Uterus (tissue), 4 donors: Measurements from ENCODE around the gene HUNK. TPM values are rescaled to one million over a fixed set of nuclear protein-coding genes. Genes with fewer than 3 reads are reported as not detected.
A peak's percentile ranks its signal among the peaks of the same experiment; 100 is the strongest.

Experiments
- DNase-seq, 2 donors: peaks; one replicate each; pipeline ENCODE4 v3.0.0-alpha.2; 2019 to 2020
- H3K27ac ChIP-seq, 2 donors: fragments of 200-600 bp; sonication (generic); 1 replicate in 1 of 2; 2 replicates in 1 of 2; pipeline ENCODE4 v1.5.1; 2016 to 2018
- H3K27me3 ChIP-seq, 2 donors: fragments of 200-600 bp; sonication (generic); one replicate each; pipeline ENCODE4 v1.5.1; 2018 to 2019; ENCODE audit warnings: control low read depth in 1 of 2
- H3K36me3 ChIP-seq, 2 donors: fragments of 200-600 bp; sonication (generic); one replicate each; pipeline ENCODE4 v1.5.1; 2019; ENCODE audit warnings: control low read depth in 1 of 2
- H3K4me1 ChIP-seq, 2 donors: fragments of 200-600 bp; sonication (generic); one replicate each; pipeline ENCODE4 v1.5.1; 2018 to 2019; ENCODE audit warnings: control low read depth in 1 of 2
- H3K4me3 ChIP-seq, 2 donors: fragments of 200-600 bp; sonication (generic); 1 replicate in 1 of 2; 2 replicates in 1 of 2; pipeline ENCODE4 v1.5.1; 2018 to 2019; ENCODE audit warnings: mild to moderate bottlenecking in 1 of 2
- H3K9me3 ChIP-seq, 2 donors: fragments of 200-600 bp; sonication (generic); one replicate each; pipeline ENCODE4 v1.5.1; 2019; ENCODE audit warnings: control low read depth in 1 of 2
- POLR2A ChIP-seq, 2 donors: fragments of 450-650 bp; IDR thresholded peaks; one replicate each; pipeline ENCODE4 v1.6.1; 2016; ENCODE audit warnings: antibody characterized with exemption in 2 of 2, mild to moderate bottlenecking in 1 of 2, moderate library complexity in 1 of 2
- intact Hi-C: fragments of 100-400 bp; cut with DNase I; formaldehyde crosslinking; loops from one replicate; pipeline ENCODE4 v1.15.1; 2023; ENCODE audit warnings: low total_unique reads
- total RNA-seq, 4 donors: library from RNA; depleted of rRNA in 3 of 4; stranded (reverse); fragments of >200 nt in 3 of 4; gene quantifications; one replicate each; pipeline versions ENCODE4 v1.1.0 to v1.2.4, GENCODE V29; 2014 to 2023
- TF ChIP-seq, protein P1 (sequence below), 4 experiments: fragments of 200-600 bp in 2 of 4; fragments of 450-650 bp in 2 of 4; sonication (generic) in 2 of 4; IDR thresholded peaks; one replicate each; pipeline ENCODE4 v1.5.1; 2016 to 2019; ENCODE audit warnings: antibody characterized with exemption in 4 of 4, mild to moderate bottlenecking in 2 of 4, moderate library complexity in 1 of 4
- donor health status: DM: yes; HTN: yes; CAD: no.

Gene HUNK
- total RNA-seq, 4 donors from 2014 or later, result 1.5 to 8.8 (median 4.6) TPM

DNA sequence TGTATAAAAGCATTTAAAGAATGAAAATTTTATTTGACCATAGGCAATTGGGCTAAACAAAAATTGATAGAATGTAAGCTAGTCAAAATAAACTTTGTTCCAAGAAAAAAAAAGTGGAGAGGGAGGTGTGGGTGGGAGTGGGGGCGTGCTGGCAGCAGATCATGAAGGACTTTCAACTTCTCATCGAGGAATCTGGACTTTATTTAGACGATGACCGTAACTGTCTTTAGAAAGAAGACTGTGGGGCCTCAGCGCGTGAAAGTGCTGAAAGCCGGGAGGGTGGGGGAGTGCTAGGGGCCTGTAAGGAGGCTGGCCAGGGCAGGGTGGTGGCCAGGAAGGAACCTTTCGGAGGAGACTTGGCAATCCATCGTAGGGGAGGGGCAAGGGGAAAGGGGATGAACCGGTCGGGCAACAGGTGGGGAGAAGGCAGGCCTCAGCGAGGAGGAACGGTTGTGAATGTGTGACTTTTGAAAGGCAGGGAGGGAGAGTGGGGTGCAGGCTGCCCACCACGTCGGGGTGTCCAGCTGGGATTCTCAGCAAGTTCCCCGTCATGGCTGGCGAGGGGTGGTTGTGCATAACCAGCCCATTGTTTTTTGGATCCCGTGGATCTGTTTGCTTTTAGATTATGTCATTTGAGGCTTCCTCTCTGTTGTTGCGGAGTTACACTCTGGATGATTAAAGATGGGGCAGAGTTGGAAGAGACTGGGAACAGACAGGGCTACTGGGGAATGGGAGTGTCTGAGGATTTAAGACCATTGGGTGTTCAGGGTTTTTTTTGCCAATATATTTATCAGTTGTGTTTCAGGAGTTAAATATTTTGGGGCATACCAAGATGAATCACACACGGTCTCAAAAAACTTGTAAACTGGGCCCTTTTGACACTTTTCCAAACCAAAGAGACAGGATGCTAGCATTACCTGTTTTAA is 35.5 kb downstream of the HUNK start:
- intact Hi-C loops, result no loop called here
- DNase-seq, result peak; percentile 40 to 53
- Histone ChIP-seq H3K4me3 (peak overlapping the region in 1 of 2 donors; percentile 12), H3K36me3 (no peaks in the 10 kb centered on the region), H3K4me1 (peaks cover 0 to 4% of the 10 kb centered on the region in 2 donors), H3K9me3 (no peaks in the 10 kb centered on the region), H3K27ac (peak overlapping the region; percentile 57 to 77), H3K27me3 (no peaks in the 10 kb centered on the region)
- TF ChIP-seq, protein P1, sequence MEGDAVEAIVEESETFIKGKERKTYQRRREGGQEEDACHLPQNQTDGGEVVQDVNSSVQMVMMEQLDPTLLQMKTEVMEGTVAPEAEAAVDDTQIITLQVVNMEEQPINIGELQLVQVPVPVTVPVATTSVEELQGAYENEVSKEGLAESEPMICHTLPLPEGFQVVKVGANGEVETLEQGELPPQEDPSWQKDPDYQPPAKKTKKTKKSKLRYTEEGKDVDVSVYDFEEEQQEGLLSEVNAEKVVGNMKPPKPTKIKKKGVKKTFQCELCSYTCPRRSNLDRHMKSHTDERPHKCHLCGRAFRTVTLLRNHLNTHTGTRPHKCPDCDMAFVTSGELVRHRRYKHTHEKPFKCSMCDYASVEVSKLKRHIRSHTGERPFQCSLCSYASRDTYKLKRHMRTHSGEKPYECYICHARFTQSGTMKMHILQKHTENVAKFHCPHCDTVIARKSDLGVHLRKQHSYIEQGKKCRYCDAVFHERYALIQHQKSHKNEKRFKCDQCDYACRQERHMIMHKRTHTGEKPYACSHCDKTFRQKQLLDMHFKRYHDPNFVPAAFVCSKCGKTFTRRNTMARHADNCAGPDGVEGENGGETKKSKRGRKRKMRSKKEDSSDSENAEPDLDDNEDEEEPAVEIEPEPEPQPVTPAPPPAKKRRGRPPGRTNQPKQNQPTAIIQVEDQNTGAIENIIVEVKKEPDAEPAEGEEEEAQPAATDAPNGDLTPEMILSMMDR (IDR thresholded peaks at IDR 0.05), result no peak
- TF ChIP-seq POLR2A (IDR thresholded peaks at IDR 0.05), result no peak

DNA sequence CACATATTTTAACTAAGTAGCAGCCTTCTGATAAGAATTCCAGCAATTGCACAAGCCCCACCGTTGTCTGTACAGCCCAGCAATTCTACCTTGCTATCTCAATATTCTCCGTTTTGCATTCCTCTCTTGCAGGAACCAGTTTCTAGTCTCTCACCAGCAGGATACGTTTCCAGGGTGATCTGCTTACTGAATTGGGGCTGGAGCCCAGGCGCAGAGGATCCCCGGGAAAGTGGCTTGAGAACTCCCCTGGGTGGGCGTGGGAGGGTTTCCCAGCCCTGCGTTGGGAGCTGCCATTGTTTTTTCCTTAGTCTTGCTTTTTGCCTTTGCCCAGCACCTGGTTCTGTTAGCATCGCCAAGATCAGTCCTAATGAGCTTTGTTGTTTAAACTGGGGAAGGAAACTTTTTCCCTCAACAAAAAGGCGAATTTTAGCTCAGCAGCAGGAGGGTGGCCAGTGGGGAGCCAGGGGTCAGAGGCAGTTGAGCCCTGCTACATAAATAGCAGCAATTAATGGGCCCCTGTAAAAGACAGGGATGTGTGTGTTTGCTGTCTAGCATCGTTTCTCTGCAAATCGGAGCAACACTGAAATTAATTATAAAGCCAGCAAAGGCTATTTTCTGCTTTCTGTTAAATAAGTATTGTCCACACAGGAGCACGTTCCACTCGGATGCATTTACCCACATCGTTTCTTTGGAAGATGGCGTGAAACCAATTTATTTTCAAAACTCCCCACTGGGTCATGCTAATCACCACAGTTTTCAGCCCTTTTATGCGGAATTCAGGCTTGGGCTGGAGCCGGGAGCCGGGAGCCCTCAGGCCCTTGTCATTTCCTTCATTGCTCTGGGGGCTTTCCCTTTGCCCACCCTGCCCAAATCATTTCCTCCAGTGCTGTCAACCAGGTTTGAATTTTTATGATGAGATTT is 36.6 kb downstream of the HUNK start:
- Histone ChIP-seq H3K4me1 (peaks cover 0 to 4% of the 10 kb centered on the region in 2 donors), H3K27ac (peak overlapping the region; percentile 57 to 77), H3K4me3 (no peak overlapping the region), H3K9me3 (no peaks in the 10 kb centered on the region), H3K36me3 (no peaks in the 10 kb centered on the region), H3K27me3 (no peaks in the 10 kb centered on the region)
- no peak for DNase-seq
- no peak for TF ChIP-seq POLR2A (IDR thresholded peaks at IDR 0.05)
- TF ChIP-seq, protein P1 (IDR thresholded peaks at IDR 0.05), result no peak
- intact Hi-C loops, result loop anchor here (5.0 kb wide), 1 partner anchor 47 kb away; no protein-coding TSS in a partner anchor

DNA sequence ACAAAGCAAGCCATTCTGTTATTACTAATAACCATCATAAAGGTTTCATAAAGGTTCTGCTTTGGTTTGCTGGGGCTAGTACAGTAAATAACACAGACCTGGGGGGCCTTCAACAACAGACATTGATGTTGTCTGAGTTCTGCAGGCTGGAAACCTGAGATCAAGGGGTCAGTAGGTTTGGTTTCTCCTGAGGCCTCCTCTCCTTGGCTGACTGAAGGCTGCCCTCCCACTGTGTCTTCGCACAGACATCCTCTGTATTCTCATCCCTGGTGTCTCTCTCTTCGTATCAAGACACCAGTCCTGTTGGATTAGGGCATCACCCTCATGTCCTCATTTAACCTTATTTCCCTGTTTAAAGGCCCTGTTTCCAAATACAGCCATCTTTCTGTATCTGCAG is 37.3 kb downstream of the HUNK start:
- peaks cover 0 to 4% of the 10 kb centered on the region in 2 donors for H3K4me1 ChIP-seq
- DNase-seq, result no peak
- H3K36me3 ChIP-seq, result no peaks in the 10 kb centered on the region
- no peak overlapping the region for H3K4me3 ChIP-seq
- TF ChIP-seq, protein P1 (IDR thresholded peaks at IDR 0.05), result no peak
- TF ChIP-seq POLR2A (IDR thresholded peaks at IDR 0.05), result no peak
- H3K9me3 ChIP-seq, result no peaks in the 10 kb centered on the region
- no peaks in the 10 kb centered on the region for H3K27me3 ChIP-seq
- intact Hi-C loops, result loop anchor here (5.0 kb wide), 1 partner anchor 48 kb away; no protein-coding TSS in a partner anchor
- H3K27ac ChIP-seq, result no peak overlapping the region

DNA sequence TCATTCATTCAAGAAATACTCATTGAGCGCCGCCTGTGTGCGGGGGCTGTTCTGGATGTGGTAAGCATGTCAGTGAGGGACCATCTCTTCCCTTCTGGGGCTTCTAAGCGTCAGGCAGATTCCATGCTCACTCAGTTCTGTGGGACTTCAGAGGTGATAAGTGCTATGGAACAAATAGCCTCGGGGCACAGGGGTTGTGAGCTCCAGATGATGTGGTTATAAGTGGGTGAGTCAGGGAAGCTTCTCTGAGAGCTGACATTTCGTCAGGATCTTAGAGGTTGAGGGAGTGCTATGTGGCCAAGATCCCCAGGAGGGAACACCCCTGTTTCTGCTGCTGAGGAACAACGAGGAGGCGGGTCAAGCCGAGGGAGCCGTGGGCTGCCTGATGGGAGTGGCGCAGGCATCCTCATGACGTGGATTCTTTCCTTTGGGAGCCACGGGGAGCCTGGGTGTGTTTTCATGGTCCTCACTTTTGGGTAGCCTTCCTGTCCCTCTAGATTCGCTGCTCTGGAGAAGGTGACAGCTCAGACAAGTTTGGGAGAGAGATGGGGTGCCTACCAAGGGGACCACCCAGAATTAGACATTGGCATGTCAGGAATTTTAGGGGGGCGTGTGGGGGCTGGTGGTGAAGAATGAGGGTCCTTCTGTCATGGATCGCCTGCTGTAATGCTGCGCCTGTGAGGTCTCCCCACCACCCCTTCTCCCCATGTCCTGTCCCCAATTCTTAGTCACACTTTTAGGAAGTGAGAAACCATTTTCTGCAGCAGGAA is 38.5 kb downstream of the HUNK start:
- intact Hi-C loops, result loop anchor here (5.0 kb wide), 1 partner anchor 49 kb away; no protein-coding TSS in a partner anchor
- H3K4me1 ChIP-seq, result no peaks in the 10 kb centered on the region
- no peaks in the 10 kb centered on the region for H3K36me3 ChIP-seq
- DNase-seq, result no peak
- H3K9me3 ChIP-seq, result no peaks in the 10 kb centered on the region
- no peak overlapping the region for H3K27ac ChIP-seq
- H3K4me3 ChIP-seq, result no peak overlapping the region
- TF ChIP-seq, protein P1 (IDR thresholded peaks at IDR 0.05), result no peak
- no peak for TF ChIP-seq POLR2A (IDR thresholded peaks at IDR 0.05)
- no peaks in the 10 kb centered on the region for H3K27me3 ChIP-seq
